Activated CD4-positive, alpha-beta T cell treated with anti-CD3 and anti-CD28 coated beads, Interleukin-2, amount 50 U/mL, for 1 hour (primary cell): ENCODE measurements around the gene MAPK12.

Source experiments
- DNase-seq: peaks from one replicate; pipeline ENCODE4 v3.0.0-alpha.2; 2020

The MAPK12 gene

GRCh38 chr22:50264946-50265669, 3.6 kb upstream of the MAPK12 start:
- no peak for DNase-seq

GRCh38 chr22:50264104-50264745, 2.7 kb upstream of the MAPK12 start:
- no peak for DNase-seq

GRCh38 chr22:50262973-50263617, 1.6 kb upstream of the MAPK12 start:
- DNase-seq, result no peak

GRCh38 chr22:50262460-50262911, 1.0 kb upstream of the MAPK12 start:
- DNase-seq, result no peak

GRCh38 chr22:50260801-50261614, 475 bp downstream of the MAPK12 start:
- DNase-seq, result no peak

- DNase-seq, result no peak
Measured at GRCh38 chr22:50260434-50260800, 1.1 kb downstream of the MAPK12 start.

- no peak for DNase-seq
Measured at GRCh38 chr22:50259302-50259701, 2.2 kb downstream of the MAPK12 start.

- DNase-seq, result no peak
Measured at GRCh38 chr22:50258361-50259292, 2.9 kb downstream of the MAPK12 start.

GRCh38 chr22:50257451-50258360, 3.8 kb downstream of the MAPK12 start:
- DNase-seq, result no peak

GRCh38 chr22:50257041-50257440, 4.4 kb downstream of the MAPK12 start:
- no peak for DNase-seq

- DNase-seq, result no peak
Measured at GRCh38 chr22:50256258-50256862, 5.1 kb downstream of the MAPK12 start.

- no peak for DNase-seq
Measured at GRCh38 chr22:50255607-50256006, 5.9 kb downstream of the MAPK12 start.

- DNase-seq, result no peak
Measured at GRCh38 chr22:50255099-50255498, 6.4 kb downstream of the MAPK12 start.

GRCh38 chr22:50253941-50254340, 7.5 kb downstream of the MAPK12 start:
- no peak for DNase-seq

GRCh38 chr22:50253046-50253915, 8.2 kb downstream of the MAPK12 start:
- DNase-seq, result no peak

- DNase-seq, result peak; percentile 71
Measured at GRCh38 chr22:50252082-50253045, 9.1 kb downstream of the MAPK12 start.

- DNase-seq, result no peak
Measured at GRCh38 chr22:50251477-50252081, 9.9 kb downstream of the MAPK12 start.
